GM20000 (cell line): Measurements from ENCODE around the gene KCNJ12.
"Not testable (repeated sequence)": the region's sequence is repeated elsewhere in the genome, so short reads cannot be mapped to it uniquely, and the experiment has no call there.

Experiments used
- DNase-seq: peaks from one replicate; pipeline ENCODE4 v3.0.0; 2012; ENCODE audit warnings: low spot score
- CTCF ChIP-seq: IDR thresholded peaks from 2 replicates; pipeline ENCODE4 v1.5.1; 2012; ENCODE audit warnings: mild to moderate bottlenecking, control low read depth; ENCODE audit errors: extremely low read depth, missing control alignments

Gene KCNJ12

GRCh38 chr17:21409971-21410370 is 33.8 kb downstream of the KCNJ12 start:
- DNase-seq: not testable (repeated sequence)

- DNase-seq: not testable (repeated sequence)
These were observed 34.2 kb downstream of the KCNJ12 start for GRCh38 chr17:21410371-21410770.

- DNase-seq: not testable (repeated sequence)
These were observed 34.9 kb downstream of the KCNJ12 start for GRCh38 chr17:21410906-21411678.

GRCh38 chr17:21411679-21412205 is 35.6 kb downstream of the KCNJ12 start:
- not testable (repeated sequence) for DNase-seq

- not testable (repeated sequence) for DNase-seq
These were observed 36.1 kb downstream of the KCNJ12 start for GRCh38 chr17:21412207-21412681.

GRCh38 chr17:21413570-21414279 is 37.6 kb downstream of the KCNJ12 start:
- DNase-seq: not testable (repeated sequence)

GRCh38 chr17:21414616-21415015 is 38.5 kb downstream of the KCNJ12 start:
- DNase-seq: not testable (repeated sequence)

GRCh38 chr17:21415166-21415990 is 39.2 kb downstream of the KCNJ12 start:
- not testable (repeated sequence) for DNase-seq

- not testable (repeated sequence) for DNase-seq
These were observed 40.4 kb downstream of the KCNJ12 start for GRCh38 chr17:21416471-21416981.

- not testable (repeated sequence) for DNase-seq
These were observed 41.2 kb downstream of the KCNJ12 start for GRCh38 chr17:21417349-21417748.

GRCh38 chr17:21417921-21418320 is 41.8 kb downstream of the KCNJ12 start:
- TF ChIP-seq CTCF: no peak
- no peak for DNase-seq

- TF ChIP-seq CTCF: no peak
- DNase-seq: no peak
These were observed 42.5 kb downstream of the KCNJ12 start for GRCh38 chr17:21418446-21419298.
